Dermis microvascular lymphatic vessel endothelial cell (primary cell): ENCODE measurements around the gene ALG1. TPM values are rescaled to one million over a fixed set of nuclear protein-coding genes. Genes with fewer than 3 reads are reported as not detected.
A peak's percentile ranks its signal among the peaks of the same experiment; 100 is the strongest.

Experiments
- DNase-seq, 2 donors: peaks; one replicate each; pipeline versions ENCODE4 v3.0.0 to v3.0.0-alpha.2; 2010; ENCODE audit warnings: low read depth in 2 of 2
- total RNA-seq: library from RNA; depleted of rRNA; stranded (reverse); fragments of >200 nt; gene quantifications from 2 replicates; pipeline ENCODE4 v1.2.1, GENCODE V29; 2014

The ALG1 gene, protein sequence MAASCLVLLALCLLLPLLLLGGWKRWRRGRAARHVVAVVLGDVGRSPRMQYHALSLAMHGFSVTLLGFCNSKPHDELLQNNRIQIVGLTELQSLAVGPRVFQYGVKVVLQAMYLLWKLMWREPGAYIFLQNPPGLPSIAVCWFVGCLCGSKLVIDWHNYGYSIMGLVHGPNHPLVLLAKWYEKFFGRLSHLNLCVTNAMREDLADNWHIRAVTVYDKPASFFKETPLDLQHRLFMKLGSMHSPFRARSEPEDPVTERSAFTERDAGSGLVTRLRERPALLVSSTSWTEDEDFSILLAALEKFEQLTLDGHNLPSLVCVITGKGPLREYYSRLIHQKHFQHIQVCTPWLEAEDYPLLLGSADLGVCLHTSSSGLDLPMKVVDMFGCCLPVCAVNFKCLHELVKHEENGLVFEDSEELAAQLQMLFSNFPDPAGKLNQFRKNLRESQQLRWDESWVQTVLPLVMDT
- total RNA-seq = 24.8 and 30.1 TPM in 2 replicates

DNA sequence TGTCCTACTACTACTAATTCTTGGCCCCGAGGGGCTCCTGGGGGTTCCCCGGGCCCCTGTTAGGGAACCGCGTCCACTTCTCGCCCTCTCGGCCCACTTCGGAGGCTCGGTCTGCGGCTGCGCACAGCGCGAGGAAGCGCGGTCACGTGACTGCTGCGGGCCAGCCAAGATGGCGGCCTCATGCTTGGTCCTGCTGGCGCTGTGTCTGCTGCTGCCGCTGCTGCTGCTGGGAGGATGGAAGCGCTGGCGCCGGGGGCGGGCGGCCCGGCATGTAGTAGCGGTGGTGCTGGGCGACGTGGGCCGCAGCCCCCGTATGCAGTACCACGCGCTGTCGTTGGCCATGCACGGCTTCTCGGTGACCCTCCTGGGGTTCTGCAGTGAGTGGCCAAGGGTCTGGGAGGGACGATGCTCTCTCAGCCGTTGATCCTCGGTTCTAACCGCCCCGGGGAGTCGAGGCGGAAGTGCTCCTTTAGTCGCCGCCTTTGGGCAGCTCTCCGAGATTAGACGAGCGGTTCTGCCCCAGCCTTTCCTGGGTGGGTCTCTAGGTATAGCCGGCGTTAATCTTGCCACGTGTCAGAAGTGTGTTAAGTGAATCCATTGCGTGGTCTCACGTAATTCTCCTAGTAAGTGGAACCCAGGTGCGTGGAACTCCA lies at the start of gene ALG1:
TSS of gene ALG1 (plus strand) at position 163 of the 653 bp plus-strand sequence. CDS start at position 170, 7 bp downstream.
- peak; percentile 74 to 87 for DNase-seq

DNA sequence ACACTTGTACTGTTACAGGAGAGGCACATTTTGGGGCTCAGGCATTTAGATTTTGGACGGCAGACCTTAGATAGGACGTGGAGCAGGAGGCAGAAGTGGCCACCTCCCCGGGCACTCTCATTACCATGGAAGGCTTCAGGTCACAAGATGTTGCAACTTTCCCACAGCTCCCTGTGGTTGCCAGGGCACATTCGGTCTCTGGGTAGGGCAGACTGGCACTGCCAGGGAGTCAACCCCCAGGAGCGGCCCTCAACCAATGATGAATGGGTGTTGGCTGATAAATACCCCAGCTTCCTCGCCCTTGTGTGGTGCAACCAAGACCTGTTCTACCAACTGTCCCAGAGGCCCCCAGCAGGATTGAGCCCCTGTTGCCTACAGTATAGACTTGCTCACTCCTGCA lies 49.1 kb upstream of the ALG1 start:
- no peak for DNase-seq

DNA sequence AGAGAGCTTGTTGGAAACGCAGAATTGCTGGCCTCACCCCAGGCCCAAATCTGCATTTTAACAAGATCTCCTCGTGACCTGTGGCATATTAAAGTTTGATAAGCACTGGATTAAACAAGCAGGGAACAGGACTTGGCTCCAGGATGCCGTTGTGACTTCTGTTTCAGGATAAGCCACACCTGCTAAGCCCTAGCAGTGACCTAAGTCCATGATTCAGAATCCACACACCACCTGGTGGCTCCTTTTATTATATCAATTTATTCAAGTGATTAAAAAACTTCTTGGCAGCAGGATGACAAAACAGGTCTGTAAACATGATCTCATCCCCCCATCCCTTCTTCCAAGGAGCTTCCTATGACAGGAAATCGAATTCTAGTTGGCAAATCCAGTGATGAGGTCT lies 47.0 kb upstream of the ALG1 start:
- peak; percentile 9 to 47 for DNase-seq

DNA sequence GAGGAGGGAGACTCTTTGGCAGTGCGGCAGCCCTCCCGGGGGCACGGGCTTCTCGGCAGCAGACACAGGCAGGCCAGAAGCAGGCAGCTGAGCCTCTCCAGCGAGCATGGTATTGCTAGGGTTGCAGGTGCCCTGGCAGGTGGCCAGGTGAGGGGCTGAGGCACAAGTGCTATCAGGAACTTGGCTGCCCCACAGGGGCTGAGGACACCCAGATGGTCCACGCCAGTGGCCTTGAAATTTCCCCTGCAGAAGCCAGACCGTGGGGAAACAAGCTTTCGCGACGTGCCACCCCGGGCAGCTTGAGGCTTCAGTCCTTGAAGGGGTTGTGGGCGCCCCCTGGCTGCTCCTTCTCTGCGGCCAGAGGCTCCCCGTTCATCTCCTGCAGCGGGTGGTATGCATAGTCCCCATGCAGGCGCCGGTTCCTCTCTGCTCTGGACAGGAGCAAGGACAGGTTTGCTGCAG lies 46.4 kb upstream of the ALG1 start:
- DNase-seq = peak in 1 of 2 donors; percentile 17

DNA sequence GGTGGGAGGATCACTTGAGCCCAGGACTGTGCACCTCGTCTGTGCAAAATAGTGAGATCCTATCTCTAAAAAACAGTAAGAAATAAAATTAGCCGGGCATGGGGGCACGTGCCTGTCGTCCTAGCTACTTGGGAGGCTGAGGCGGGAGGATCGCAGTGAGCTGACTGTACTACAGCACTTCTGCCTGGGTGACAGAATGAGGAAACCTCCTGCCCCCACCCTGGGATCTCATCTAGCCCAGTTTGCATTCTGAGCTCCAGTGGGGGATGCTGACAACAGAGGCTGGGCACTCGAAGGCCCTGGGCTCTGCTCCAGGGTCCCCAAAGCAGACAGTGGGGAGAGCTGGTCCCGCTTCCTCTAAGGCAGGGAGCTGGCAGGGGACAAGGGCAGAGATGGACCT lies 45.0 kb upstream of the ALG1 start:
- DNase-seq = no peak

DNA sequence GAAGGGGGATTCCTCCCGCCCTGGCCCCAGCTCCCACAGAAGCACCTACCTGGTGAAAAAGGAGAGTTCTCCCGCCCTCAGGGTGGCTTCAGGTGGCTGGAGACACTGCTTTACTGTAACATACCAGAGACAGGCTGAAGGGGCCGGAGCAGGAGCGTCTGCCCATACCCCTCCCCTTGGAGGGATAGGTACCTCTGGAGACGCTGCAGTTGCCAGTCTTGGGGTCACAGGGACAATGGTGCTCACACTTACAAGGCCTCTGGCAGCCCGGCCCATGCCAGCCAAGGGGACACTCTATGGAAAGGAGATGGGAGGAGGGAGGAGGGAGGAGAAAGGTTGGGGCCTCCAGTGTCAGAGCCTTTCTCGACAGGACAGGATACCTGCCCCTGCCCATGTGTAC lies 44.6 kb upstream of the ALG1 start:
- no peak for DNase-seq

DNA sequence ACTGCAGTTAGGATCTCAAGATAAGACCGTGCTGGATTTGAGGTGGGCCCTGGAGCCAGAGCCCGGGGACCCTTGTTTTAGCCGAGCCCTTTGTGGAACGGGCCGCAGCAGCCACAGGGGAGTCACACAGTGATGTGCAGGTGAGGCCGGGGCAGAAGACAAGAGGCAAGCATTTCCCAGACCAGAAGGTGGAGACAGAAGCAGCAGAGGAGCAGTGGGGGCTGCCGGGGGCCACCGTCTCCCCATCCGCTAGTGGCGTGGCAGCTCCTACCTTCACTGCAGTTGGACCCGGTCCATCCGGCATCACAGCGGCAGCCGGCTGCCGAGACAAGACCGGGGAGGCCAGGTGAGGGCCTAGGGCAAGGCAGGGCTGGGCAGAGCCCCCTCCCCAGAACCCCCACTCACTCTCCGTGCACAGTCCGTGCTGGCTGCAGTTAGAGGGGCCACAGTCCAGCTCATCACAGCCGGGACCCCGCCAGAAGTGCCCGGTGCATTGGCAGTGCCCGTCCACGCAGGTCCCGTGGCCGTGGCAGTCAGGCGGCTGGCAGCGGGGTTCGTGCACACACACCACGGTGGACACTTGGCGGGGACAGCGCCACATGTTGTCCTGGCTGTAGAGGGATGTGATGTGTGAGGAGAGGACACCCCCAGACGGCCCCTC lies 43.9 kb upstream of the ALG1 start:
- DNase-seq = no peak

DNA sequence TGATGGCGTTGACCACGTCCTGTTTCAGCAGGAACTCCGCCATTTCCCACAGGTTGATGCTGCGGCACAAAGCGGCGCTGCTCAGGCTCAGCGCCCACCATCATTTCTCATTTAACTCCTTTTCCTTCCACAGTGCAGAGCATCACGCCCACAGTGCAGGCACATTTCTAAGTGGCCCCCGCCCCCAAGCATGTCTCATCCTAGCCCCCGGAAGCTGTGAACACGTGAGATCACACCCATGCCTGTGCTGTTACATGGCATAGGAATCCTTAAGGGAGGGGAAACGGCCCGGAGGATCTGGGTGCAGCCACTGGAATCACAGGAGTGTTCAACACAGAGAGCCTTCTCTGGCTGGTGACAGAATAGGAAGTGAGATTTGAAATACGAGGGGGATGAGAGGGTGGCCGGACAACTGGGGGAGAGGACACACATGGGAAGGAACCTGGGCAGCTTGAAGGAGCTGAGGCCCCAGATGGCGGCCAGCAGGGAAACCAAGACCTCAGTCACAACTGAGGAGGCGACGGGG lies 42.6 kb upstream of the ALG1 start:
- no peak for DNase-seq

DNA sequence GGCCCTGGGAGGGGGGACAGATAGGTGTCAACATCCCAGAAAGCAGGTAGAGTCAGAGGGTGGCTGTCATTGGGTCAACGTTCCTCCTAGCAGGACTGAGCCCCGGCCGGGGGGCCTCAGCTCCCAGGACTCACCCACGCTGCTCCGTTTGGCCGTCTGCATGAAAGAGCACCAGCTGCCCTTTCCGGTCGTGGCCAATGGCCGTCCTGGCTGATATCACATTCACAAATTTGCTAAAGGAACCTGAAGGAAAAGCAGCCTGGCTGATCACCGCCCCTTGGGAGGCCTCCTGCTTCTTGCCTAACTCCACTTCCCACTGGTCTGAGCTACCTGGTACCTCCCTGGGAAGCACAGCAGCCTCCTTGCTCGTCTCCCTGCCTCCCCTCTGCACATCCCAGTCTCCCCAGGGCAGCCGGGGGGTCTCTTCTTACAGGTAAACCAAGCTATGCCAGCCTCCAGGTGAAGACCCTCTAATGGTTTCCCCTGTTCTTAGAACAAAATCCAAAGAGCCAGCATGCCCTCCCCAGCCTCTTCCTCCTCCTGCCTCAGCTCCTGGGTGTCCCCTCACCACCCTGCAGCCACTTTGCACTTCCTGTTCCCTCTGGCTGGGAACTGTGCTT lies 41.3 kb upstream of the ALG1 start:
- DNase-seq = no peak

DNA sequence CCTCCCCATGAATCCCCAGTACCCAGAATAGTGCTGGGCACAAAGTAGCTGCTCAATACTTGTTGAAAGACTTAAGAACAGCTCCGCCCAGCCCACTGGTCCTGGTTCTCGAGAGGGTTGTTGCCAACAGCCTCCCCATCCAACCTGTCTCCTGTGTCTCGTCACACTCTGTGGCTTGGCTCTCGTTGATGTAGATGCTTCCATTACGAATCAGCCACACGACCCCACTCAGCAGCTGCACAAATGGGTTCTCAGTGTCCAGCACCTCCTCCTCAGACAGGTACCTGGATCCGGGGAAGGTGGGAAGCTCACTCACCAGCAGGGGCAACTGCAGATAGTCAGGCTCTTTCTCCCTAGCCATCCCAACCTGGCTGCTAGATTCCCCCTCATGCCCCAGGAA lies 40.0 kb upstream of the ALG1 start:
- DNase-seq = no peak

DNA sequence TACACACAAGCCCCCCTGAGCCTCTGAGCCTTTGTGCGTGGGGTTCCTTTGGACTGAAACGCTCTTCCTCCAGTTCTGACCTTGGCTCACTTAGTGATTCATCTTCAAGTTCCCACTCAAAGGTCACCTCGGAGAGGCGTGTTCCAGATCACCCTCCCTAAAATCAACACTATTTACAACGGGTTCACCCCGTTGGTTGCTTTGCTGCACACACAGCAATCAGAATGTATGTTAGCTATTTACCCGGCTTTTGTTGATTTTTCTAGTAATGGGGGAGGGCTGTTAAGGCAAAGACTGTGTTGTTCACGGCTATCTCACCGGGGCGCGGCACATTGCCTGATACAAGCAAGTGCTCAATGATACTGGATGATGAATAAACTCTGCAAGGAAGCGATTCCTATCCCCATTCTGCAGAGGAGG lies 38.9 kb upstream of the ALG1 start:
- DNase-seq = no peak

DNA sequence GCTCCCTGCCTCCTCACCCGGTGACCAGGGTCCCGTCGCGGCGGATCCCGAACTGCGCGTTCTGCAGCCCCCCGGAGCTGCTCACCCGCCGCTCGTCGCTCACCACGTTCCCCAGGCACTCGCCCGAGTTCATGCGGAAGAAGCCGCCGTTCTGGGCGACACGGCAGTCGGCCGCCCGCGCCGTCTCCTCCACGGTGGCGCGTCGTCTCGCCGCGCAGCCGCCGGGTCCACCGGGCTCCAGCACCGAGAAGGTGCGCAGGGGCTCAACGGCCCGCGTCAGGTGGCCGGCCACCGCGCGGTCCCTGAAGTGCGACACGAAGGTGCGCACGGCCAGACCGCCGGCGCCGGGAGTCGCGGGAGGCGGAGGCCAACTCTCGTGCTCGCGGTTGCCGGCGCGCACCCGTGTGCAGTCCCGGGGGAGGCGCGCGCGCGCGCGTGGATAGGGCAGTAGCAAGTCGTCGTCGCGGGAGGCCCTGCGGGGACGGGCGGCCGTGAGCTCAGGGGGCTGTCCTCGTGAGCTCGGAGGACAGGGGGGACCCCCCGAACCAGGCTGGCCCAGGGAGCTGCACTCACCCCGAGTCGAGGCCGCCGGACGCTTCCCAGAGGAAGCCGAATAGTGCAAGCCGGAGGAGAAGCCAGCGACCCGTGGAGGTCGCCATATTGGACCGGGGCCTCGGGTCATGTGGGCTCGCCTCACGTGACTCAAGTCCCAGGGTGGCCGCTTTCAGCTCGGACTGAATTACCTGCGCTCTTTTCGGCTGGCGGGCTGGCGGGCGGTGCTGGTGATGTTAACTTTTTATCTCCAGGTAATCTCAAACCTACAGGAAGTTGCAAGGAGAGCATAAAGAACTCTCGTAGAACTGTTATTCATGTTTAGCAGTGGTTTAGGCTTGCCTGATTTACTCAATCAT lies 38.1 kb upstream of the ALG1 start, which contains the start of gene NAGPA:
TSS of gene NAGPA (minus strand) at position 680 of the 911 bp plus-strand sequence. CDS start at position 659, 21 bp downstream.
- peak; percentile 77 to 90 for DNase-seq

DNA sequence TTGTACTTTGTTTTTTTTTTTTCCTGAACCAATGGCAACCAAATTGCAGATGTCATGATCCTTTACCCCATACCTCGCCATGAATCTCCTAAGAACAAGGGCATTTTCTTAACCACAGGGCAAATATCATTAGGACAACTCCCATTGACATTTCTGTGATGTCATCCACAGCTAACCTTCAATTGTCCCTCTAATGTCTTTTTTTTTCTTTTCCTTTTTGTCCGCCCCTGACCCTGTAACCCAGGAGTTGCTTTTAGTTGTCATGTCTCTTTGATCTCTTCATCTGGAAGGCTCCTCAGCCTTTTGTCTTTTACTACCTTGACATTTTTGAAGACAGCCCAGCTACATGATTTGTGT lies 37.5 kb upstream of the ALG1 start:
- no peak for DNase-seq

DNA sequence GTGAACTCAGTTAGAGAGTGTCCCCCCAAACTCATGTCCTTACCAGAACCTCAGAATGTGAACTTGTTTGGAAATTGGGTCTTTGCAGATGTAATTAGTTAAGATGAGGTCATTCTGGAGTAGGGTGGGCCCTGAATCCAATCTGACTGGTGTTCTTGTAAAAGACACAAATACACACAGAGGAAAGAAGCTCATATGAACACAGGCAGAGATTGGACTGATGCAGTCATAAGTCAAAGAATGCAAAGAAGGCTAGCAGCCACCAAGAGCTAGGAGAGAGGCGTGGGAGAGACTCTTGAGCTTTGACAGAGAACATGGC lies 35.8 kb upstream of the ALG1 start:
- no peak for DNase-seq

DNA sequence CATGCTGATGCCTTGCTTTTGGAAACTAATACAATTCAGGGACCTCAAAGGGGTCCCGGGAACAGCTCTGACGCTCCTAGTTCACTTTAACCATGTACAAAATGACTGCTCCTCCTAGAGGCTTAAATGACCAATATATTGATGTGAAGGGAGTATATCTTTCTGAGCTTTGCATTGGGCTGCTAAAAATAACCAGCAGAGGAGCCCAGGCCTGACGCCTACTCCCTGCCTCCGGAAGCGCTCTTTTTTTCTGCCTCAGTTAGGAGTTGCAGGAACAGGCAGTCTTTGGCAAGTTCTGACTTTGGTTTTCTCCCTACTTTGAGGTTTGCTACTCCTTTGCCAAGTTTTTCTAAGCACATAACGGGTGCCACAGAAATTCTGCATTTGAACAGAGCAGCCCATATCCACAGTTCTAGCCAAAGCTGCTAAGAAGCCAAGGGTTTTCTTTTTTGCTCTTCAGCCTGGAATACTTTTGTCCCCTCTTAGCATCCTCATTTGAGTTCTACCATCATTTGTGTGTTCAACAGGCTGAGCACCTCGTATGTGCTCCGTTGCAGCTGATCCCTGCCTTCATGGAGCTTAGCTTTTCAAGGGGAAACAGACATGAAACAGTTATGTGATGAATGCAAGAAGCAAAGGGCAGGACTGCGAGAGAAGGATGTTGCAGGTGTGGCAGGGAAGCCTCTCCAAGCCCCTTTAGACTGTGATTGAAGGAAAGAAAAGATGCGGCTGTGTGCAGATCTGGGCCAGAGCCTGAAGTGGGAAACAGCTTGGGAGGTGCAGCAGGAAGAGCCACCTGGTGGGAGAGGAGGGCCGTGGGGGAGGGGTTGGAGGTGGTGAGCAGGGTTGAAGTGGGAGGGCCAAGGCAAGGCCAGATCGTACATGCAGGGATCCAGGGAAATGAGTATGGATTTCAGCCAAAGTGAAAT lies 35.2 kb upstream of the ALG1 start:
- no peak for DNase-seq

DNA sequence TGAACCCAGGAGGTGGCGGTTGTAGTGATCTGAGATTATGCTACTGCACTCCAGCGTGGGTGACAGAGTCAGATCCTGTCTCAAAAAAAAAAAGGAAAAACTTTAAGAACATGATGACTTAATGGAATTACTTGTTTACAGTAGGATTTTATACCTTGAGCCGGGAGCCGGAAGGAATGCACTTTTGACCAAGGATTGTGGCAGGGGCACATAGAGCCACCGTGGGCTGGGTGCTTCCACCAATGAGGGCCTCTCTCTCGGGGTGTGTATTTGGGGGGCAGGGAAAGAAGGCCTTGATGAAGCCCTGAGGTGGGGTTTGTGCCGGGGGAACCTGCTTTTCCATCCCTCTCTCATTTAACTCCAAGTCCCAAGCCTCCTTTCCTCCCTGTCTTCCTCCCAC lies 31.2 kb upstream of the ALG1 start:
- DNase-seq = no peak

DNA sequence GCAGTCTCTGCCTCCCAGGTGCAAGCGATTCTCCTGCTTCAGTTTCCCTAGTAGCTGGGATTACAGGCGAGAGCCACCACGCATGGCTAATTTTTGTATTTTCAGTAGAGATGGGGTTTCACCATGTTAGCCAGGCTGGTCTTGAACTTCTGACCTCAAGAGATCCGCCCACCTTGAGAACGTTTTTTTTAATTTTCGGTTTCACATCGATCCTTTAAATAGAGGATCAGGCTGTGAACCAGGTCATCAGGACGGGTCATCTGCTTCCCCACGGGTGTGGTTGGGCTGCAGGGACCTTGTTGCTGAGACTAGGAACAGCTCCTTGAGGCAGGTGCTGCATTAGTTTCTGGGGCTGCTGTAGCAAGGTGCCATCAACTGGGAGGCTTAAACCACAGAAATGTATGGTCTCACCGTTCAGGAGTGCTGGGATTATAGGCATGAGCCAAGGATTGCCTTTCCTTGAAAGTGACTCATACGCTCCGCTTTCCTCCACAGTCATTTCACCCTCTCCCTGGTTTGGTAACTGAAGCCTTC lies 30.0 kb upstream of the ALG1 start:
- DNase-seq = no peak

DNA sequence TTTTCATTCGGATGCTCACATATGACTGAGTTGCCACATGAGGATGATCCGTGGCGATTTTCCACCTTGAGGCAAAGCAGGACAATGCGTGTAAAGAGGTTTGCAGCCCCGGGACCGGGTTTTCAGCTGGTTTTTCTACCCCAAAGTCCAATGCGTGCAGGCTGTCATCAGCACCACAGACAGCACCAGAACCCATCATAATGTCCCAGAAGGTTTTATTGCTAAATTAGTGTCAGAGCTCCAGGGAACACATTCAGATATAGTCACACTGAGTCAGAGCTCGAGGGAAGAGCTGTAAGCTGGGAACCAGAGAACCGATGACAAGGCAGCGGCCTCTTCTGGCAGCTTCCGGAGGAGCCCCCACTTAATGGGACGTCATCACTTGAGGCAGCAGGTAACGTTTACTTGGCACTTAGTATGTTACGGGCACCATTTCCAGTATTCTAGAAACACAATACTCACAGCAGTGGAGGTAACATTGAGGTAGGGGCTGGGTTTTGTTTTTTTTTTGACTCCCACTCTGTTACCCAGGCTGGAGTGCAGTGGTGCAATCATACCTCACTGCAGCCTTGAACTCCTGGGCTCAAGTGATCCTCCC lies 29.0 kb upstream of the ALG1 start:
- no peak for DNase-seq

DNA sequence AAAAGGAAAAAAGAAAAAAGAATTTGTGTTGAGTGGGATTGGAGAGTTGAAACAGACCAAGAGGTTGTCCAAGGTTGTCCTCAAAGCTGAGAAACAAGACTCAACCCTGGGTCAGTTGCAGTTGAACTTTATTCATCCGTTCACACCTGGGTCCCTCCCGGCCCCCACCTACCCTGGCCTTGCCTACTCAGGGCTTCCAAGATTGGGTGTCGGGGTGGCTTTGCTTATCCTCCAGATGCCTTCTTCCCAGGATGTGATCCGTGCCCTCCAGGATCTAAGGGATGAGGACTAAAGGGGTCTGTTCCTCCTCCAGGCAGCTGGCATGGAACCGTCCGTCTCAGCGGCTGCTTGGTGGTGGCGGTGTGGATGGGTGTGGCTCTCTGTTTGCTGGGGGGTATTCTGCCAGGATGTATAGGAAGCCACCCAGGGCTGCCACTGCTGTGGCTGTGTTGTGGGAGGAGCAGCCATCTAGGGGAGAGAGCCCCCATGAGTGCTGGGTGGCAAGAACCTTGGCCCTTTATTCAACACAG lies 27.6 kb upstream of the ALG1 start:
- no peak for DNase-seq
